ENCODE data around the gene ME1.
"Not testable (repeated sequence)": the region's sequence is repeated elsewhere in the genome, so short reads cannot be mapped to it uniquely, and the experiment has no call there.

Gene ME1

GRCh38 chr6:83352424-83353061 lies 78.3 kb downstream of the ME1 start:
- no peak for DNase-seq (ENCODE audit: low read depth in 2 of 2)

GRCh38 chr6:83343121-83343520 lies 87.7 kb downstream of the ME1 start:
- DNase-seq (ENCODE audit: low read depth in 2 of 2) = no peak

GRCh38 chr6:83341765-83342164 lies 89.1 kb downstream of the ME1 start:
- DNase-seq (ENCODE audit: low read depth in 2 of 2) = no peak

- DNase-seq (ENCODE audit: low read depth in 2 of 2) = not testable (repeated sequence)
These were observed 96.9 kb downstream of the ME1 start for GRCh38 chr6:83333916-83334315.

- no peak for DNase-seq (ENCODE audit: low read depth in 2 of 2)
These were observed 97.4 kb downstream of the ME1 start for GRCh38 chr6:83333500-83333899.

GRCh38 chr6:83314693-83315092 lies 116.2 kb downstream of the ME1 start:
- DNase-seq (ENCODE audit: low read depth in 2 of 2) = no peak

GRCh38 chr6:83313882-83314281 lies 117.0 kb downstream of the ME1 start:
- no peak for DNase-seq (ENCODE audit: low read depth in 2 of 2)

GRCh38 chr6:83311231-83311630 lies 119.6 kb downstream of the ME1 start:
- no peak for DNase-seq (ENCODE audit: low read depth in 2 of 2)

- no peak for DNase-seq (ENCODE audit: low read depth in 2 of 2)
These were observed 120.8 kb downstream of the ME1 start for GRCh38 chr6:83310046-83310445.

GRCh38 chr6:83309344-83309743 lies 121.5 kb downstream of the ME1 start:
- no peak for DNase-seq (ENCODE audit: low read depth in 2 of 2)

- DNase-seq (ENCODE audit: low read depth in 2 of 2) = no peak
These were observed 122.0 kb downstream of the ME1 start for GRCh38 chr6:83308833-83309232.

GRCh38 chr6:83307849-83308248 lies 123.0 kb downstream of the ME1 start:
- DNase-seq (ENCODE audit: low read depth in 2 of 2) = no peak

- no peak for DNase-seq (ENCODE audit: low read depth in 2 of 2)
These were observed 127.4 kb downstream of the ME1 start for GRCh38 chr6:83303426-83303825.

GRCh38 chr6:83294676-83295075 lies 136.2 kb downstream of the ME1 start:
- no peak for DNase-seq (ENCODE audit: low read depth in 2 of 2)

GRCh38 chr6:83292900-83293843 lies 137.7 kb downstream of the ME1 start:
- no peak for DNase-seq (ENCODE audit: low read depth in 2 of 2)

GRCh38 chr6:83287298-83287697 lies 143.6 kb downstream of the ME1 start:
- not testable (repeated sequence) for DNase-seq (ENCODE audit: low read depth in 2 of 2)

GRCh38 chr6:83285917-83286316 lies 144.9 kb downstream of the ME1 start:
- DNase-seq (ENCODE audit: low read depth in 2 of 2) = no peak

- no peak for DNase-seq (ENCODE audit: low read depth in 2 of 2)
These were observed 157.3 kb downstream of the ME1 start for GRCh38 chr6:83273596-83273995.

- no peak for DNase-seq (ENCODE audit: low read depth in 2 of 2)
These were observed 159.7 kb downstream of the ME1 start for GRCh38 chr6:83270971-83271719.

- DNase-seq (ENCODE audit: low read depth in 2 of 2) = no peak
These were observed 165.5 kb downstream of the ME1 start for GRCh38 chr6:83265384-83265783.

- DNase-seq (ENCODE audit: low read depth in 2 of 2) = no peak
These were observed 170.3 kb downstream of the ME1 start for GRCh38 chr6:83260577-83260976.

GRCh38 chr6:83258517-83258916 lies 172.3 kb downstream of the ME1 start:
- DNase-seq (ENCODE audit: low read depth in 2 of 2) = no peak
